Activated CD4-positive, alpha-beta memory T cell treated with anti-CD3 and anti-CD28 coated beads, Interleukin-2, amount 10 ng/mL, durations not matched to agents 7 days and 5 days (primary cell): Measurements from ENCODE around the gene NLRX1. TPM values are rescaled to one million over a fixed set of nuclear protein-coding genes. Genes with fewer than 3 reads are reported as not detected.

Source experiments
- CTCF ChIA-PET: fragments of 350-600 bp; sonication (Branson Sonifier 250); formaldehyde crosslinking; loops from one replicate; lab custom pipeline; 2021; ENCODE audit warnings: antibody characterized with exemption, inconsistent platforms; lab: Charles Lee
- POLR2A ChIA-PET: fragments of 350-600 bp; sonication (Branson Sonifier 250); formaldehyde crosslinking; loops from one replicate; lab custom pipeline; 2021; ENCODE audit warnings: antibody characterized with exemption; lab: Charles Lee
- DNase-seq: peaks from one replicate; pipeline ENCODE4 v3.0.0-alpha.2; 2020
- H3K27ac Mint-ChIP-seq: one replicate; pipeline ENCODE4 v1.8.0; 2021; ENCODE audit warnings: mild to moderate bottlenecking, mixed read lengths
- H3K27me3 Mint-ChIP-seq: one replicate; pipeline ENCODE4 v1.8.0; 2021; ENCODE audit warnings: mixed read lengths
- H3K36me3 Mint-ChIP-seq: one replicate; pipeline ENCODE4 v1.8.0; 2021; ENCODE audit warnings: low read depth, mixed read lengths
- H3K4me1 Mint-ChIP-seq: one replicate; pipeline ENCODE4 v1.8.0; 2021; ENCODE audit warnings: mixed read lengths
- H3K4me3 Mint-ChIP-seq: one replicate; pipeline ENCODE4 v1.8.0; 2021; ENCODE audit warnings: mild to moderate bottlenecking, mixed read lengths
- H3K9me3 Mint-ChIP-seq: one replicate; pipeline ENCODE4 v1.8.0; 2021; ENCODE audit warnings: mixed read lengths
- total RNA-seq, 2 experiments: library from RNA; stranded (reverse); gene quantifications; one replicate each; pipeline ENCODE4 v1.2.3, GENCODE V29; 2021

NLRX1 gene
- total RNA-seq, 2 experiments from 2014 or later: 19.2 to 21.9 TPM

GRCh38 chr11:119205080-119205479 lies 36.6 kb downstream of the NLRX1 start:
- ChIA-PET CTCF (interaction anchor here (1.2 to 6.0 kb wide), 19 partner anchors 8 to 270 kb away, joined by 3 to 74 read pairs (median 9); partner anchors contain the start of genes HINFP and HMBS), POLR2A (interaction anchor here (0.7 to 4.3 kb wide), 11 partner anchors 9 to 137 kb away, joined by 3 to 41 read pairs (median 5); partner anchors contain the start of genes NLRX1 and VPS11)
- Mint-ChIP-seq H3K4me3 (peak overlapping the region; percentile 94), H3K36me3 (peaks cover 7% of the 10 kb centered on the region), H3K27ac (no peak overlapping the region), H3K9me3 (no peaks in the 10 kb centered on the region), H3K4me1 (peaks cover 33% of the 10 kb centered on the region), H3K27me3 (no peaks in the 10 kb centered on the region)
- no peak for DNase-seq

- no peaks in the 10 kb centered on the region for H3K27me3 Mint-ChIP-seq
Measured at GRCh38 chr11:119205574-119206510, 37.3 kb downstream of the NLRX1 start, which contains the start of gene CBL. Gene CBL (plus strand): TSS chr11:119206339. CDS start chr11:119206418, 79 bp downstream.

DNA sequence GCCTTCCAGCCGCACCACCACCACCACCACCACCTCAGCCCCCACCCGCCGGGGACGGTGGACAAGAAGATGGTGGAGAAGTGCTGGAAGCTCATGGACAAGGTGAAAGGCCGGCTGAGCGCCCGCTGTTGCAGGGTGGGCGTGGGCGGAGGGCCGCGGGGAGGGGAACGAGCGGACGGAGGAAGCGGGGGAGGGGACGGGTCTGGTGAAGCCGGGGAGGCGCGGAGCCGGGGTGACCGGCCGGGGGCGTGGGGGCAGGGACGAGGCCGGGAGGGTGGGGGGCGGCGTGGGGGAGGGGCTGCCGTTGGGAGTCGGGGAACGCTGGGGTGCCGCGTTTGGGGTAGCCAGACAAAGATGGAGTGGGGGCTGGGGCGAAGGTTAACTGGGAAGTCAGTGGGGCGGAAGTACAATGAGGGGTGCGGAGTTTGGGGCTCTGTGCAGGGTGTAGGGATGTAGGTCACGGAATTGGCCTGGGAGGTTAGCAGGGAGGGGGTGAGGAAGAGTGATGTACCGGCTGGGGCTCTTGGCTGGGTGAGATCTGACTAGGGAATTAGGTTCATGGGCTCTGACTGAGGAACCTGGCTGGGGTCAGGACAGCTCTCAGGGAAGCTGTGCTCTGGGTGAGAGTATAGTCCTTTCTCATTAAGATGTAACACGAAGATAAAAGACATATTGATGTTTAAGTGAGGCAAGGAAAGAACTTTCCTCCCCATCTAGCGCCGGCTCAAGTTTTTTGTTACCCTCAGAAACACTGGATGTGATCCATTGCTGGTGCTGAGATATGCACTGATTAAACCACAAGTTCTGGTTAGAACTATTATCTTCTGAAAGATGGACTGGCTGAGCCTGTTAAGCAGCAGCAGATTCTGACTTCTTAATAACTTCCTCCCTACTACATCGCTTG lies 38.2 kb downstream of the NLRX1 start:
- Mint-ChIP-seq H3K4me1 (peaks cover 34% of the 10 kb centered on the region), H3K36me3 (peaks cover 7% of the 10 kb centered on the region), H3K27me3 (no peaks in the 10 kb centered on the region), H3K27ac (peak overlapping the region; percentile 79), H3K4me3 (peak overlapping the region; percentile 94), H3K9me3 (no peaks in the 10 kb centered on the region)
- DNase-seq: peak; percentile 61
- ChIA-PET POLR2A (interaction anchor here (0.6 to 4.3 kb wide), 35 partner anchors 20 to 702 kb away, joined by 3 to 41 read pairs (median 4); partner anchors contain the start of genes C2CD2L, CENATAC, DDX6 and DPAGT1), CTCF (interaction anchor here (0.5 to 6.0 kb wide), 36 partner anchors 9 to 988 kb away, joined by 3 to 74 read pairs (median 6); partner anchors contain the start of genes HMBS, NLRX1 and VPS11)

More at GRCh38 chr11:119205574-119206510, 37.3 kb downstream of the NLRX1 start, which contains the start of gene CBL:
- ChIA-PET CTCF (interaction anchor here (0.5 to 6.0 kb wide), 38 partner anchors 9 to 987 kb away, joined by 3 to 74 read pairs (median 6); partner anchors contain the start of genes HINFP, HMBS, NLRX1 and VPS11), POLR2A (interaction anchor here (0.6 to 4.3 kb wide), 37 partner anchors 10 to 701 kb away, joined by 3 to 41 read pairs (median 4); partner anchors contain the start of genes C2CD2L, CENATAC, DDX6 and DPAGT1)
- H3K4me1 Mint-ChIP-seq: peaks cover 34% of the 10 kb centered on the region
- peaks cover 7% of the 10 kb centered on the region for H3K36me3 Mint-ChIP-seq
- DNase-seq: peak; percentile 97
- peak within 1 kb of the TSS; percentile 94 for H3K4me3 Mint-ChIP-seq
- no peaks in the 10 kb centered on the region for H3K9me3 Mint-ChIP-seq
- H3K27ac Mint-ChIP-seq: peak within 1 kb of the TSS; percentile 79

- ChIA-PET CTCF (interaction anchor here (2.4 to 6.0 kb wide), 7 partner anchors 11 to 149 kb away, joined by 9 to 74 read pairs (median 29); no protein-coding TSS in a partner anchor), POLR2A (interaction anchor here (0.7 to 4.3 kb wide), 15 partner anchors 21 to 296 kb away, joined by 3 to 41 read pairs (median 6); partner anchors contain the start of genes HMBS, HYOU1, RPS25 and TRAPPC4)
- peak overlapping the region; percentile 94 for H3K4me3 Mint-ChIP-seq
- peaks cover 7% of the 10 kb centered on the region for H3K36me3 Mint-ChIP-seq
- no peak for DNase-seq
- H3K27me3 Mint-ChIP-seq: no peaks in the 10 kb centered on the region
- peak overlapping the region; percentile 79 for H3K27ac Mint-ChIP-seq
- no peaks in the 10 kb centered on the region for H3K9me3 Mint-ChIP-seq
- peaks cover 34% of the 10 kb centered on the region for H3K4me1 Mint-ChIP-seq
Measured at GRCh38 chr11:119207415-119207960, 39.0 kb downstream of the NLRX1 start.

DNA sequence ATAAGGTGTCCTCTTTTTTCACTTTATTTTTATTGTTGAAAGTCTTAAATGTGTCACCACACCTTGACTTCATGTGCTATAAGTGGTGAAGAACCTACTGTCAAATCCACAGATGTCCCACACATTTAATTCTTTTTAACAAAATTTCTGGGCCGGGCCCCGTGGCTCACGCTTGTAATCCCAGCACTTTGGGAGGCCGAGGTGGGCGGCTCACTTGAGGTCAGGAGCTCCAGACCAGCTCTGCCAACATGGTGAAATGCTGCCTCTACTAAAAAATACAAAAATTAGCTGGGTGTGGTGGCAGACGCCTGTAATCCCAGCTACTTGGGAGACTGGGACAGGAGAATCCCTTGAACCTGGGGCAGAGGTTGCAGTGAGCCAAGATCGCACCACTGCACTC lies 40.7 kb downstream of the NLRX1 start:
- peaks cover 9% of the 10 kb centered on the region for H3K36me3 Mint-ChIP-seq
- no peak overlapping the region for H3K4me3 Mint-ChIP-seq
- DNase-seq: no peak
- POLR2A ChIA-PET: no interaction called here
- CTCF ChIA-PET: interaction anchor here (1.4 kb wide), 1 partner anchor 13 kb away, joined by 5 read pairs; no protein-coding TSS in a partner anchor
- no peak overlapping the region for H3K27ac Mint-ChIP-seq
- no peaks in the 10 kb centered on the region for H3K9me3 Mint-ChIP-seq
- H3K27me3 Mint-ChIP-seq: no peaks in the 10 kb centered on the region
- H3K4me1 Mint-ChIP-seq: peaks cover 37% of the 10 kb centered on the region

DNA sequence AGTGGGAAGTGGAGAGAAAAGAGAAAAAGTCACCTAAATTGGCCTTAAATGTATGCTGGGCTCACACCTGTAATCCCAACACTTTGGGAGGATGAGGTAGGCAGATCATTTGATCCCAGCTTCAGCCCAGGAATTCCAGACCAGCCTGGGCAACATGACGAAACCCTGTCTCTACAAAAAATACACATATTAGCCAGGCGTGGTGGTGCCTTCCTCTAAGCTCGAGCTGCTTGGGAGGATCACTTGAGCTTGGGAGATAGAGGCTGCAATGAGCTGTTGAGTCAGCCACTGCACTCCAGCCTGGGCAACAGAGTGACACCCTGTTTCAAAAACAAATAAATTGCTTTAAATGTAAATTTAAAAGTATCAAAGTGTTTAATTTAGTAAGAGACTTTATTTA lies 41.5 kb downstream of the NLRX1 start:
- Mint-ChIP-seq H3K27ac (no peak overlapping the region), H3K27me3 (no peaks in the 10 kb centered on the region), H3K4me1 (peaks cover 37% of the 10 kb centered on the region), H3K4me3 (no peak overlapping the region), H3K9me3 (no peaks in the 10 kb centered on the region), H3K36me3 (peaks cover 12% of the 10 kb centered on the region)
- no peak for DNase-seq
- CTCF ChIA-PET: interaction anchor here (1.4 to 1.6 kb wide), 2 partner anchors 13 to 113 kb away, joined by 5 read pairs; no protein-coding TSS in a partner anchor
- POLR2A ChIA-PET: interaction anchor here (0.7 to 1.4 kb wide), 2 partner anchors 142 to 183 kb away, joined by 3 read pairs; partner anchors contain the start of gene VPS11

DNA sequence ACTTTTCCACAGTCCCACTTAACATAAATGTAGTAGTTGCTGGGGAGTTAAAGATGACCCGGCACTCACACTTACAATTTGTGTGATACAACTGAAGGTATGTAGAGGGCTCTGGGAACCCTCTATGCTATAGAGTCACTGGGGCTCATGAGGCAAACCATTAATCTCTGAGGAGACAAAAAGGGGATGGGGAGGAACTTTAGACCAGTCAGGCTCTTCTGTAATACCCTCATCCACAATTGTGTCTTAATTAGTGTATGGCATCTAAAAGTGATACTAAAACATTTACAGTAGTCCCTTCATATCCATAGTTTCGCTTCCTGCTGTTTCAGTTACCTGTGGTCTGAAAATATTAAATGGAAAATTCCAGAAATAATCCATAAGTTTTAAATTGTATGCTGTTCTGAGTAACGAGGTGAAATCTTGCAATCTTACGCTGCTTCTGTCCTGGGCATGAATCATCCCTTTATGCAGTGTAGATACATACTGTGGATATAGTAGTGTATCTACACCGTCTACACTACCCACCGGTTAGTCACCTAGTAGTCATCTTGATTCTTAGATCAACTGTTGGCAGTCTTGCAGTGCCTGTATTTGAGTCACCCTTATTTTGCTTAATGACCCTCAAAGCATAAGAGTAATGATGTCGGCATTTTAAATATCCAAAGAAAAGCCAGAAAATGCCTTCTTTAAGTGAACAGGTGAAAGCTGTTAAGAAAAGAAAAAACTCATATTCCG lies 49.8 kb downstream of the NLRX1 start:
- H3K27me3 Mint-ChIP-seq: no peaks in the 10 kb centered on the region
- no peak overlapping the region for H3K4me3 Mint-ChIP-seq
- peaks cover 36% of the 10 kb centered on the region for H3K4me1 Mint-ChIP-seq
- CTCF ChIA-PET: interaction anchor here (0.9 to 1.3 kb wide), 3 partner anchors 13 to 138 kb away, joined by 3 to 6 read pairs (median 3); partner anchors contain the start of gene CBL
- POLR2A ChIA-PET: no interaction called here
- no peak overlapping the region for H3K27ac Mint-ChIP-seq
- peaks cover 9% of the 10 kb centered on the region for H3K36me3 Mint-ChIP-seq
- H3K9me3 Mint-ChIP-seq: no peaks in the 10 kb centered on the region
- DNase-seq: no peak

DNA sequence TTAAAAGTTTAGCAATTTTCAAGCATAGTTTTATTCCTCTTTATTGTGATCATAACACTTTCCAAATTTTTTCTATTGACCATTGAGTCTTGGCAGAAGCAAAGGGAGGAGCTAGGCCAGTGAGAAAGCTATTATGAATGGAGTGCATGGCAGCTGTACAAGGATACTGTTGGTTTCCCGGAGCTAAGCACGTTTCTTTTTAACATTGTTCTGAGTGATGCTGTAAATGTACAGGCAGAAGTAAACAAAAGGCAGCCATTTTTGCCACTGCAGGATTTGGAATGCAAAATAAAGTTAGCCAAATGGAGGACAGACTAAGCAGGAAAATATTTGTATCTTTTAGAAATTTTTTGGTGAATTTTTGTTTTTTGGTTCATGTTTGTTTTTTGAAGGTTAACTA lies 53.8 kb downstream of the NLRX1 start:
- no peaks in the 10 kb centered on the region for H3K9me3 Mint-ChIP-seq
- no peak overlapping the region for H3K4me3 Mint-ChIP-seq
- peaks cover 36% of the 10 kb centered on the region for H3K4me1 Mint-ChIP-seq
- no peak overlapping the region for H3K27ac Mint-ChIP-seq
- no peak for DNase-seq
- CTCF ChIA-PET: interaction anchor here (0.8 to 1.0 kb wide), 2 partner anchors 40 to 100 kb away, joined by 3 read pairs; no protein-coding TSS in a partner anchor
- H3K27me3 Mint-ChIP-seq: no peaks in the 10 kb centered on the region
- POLR2A ChIA-PET: interaction anchor here (1.0 kb wide), 2 partner anchors 11 to 40 kb away, joined by 3 to 5 read pairs; no protein-coding TSS in a partner anchor
- peaks cover 17% of the 10 kb centered on the region for H3K36me3 Mint-ChIP-seq

- Mint-ChIP-seq H3K9me3 (no peaks in the 10 kb centered on the region), H3K27ac (no peak overlapping the region), H3K4me3 (no peak overlapping the region), H3K36me3 (peaks cover 17% of the 10 kb centered on the region), H3K27me3 (no peaks in the 10 kb centered on the region), H3K4me1 (peaks cover 34% of the 10 kb centered on the region)
- POLR2A ChIA-PET: interaction anchor here (1.0 kb wide), 1 partner anchor 11 kb away, joined by 5 read pairs; no protein-coding TSS in a partner anchor
- CTCF ChIA-PET: no interaction called here
- no peak for DNase-seq
Measured at GRCh38 chr11:119222891-119223290, 54.4 kb downstream of the NLRX1 start.

DNA sequence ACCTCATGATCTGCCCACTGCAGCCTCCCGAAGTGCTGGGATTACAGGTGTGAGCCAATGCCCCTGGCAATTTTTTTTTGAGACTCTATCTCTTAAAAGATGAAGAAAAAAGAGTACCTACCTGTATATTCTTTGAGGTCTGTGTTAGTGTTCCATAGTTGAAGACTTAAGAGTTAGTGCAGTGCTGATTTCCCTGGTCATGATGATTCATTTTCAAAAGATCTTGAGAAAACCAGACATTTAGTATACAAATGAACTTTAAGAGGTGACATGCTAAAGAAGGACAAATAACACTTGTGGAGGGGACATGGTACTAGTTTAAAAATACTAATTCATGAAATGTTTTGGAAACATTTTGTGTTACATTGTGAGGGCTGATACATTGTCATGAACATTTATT lies 55.3 kb downstream of the NLRX1 start:
- POLR2A ChIA-PET: no interaction called here
- Mint-ChIP-seq H3K27ac (no peak overlapping the region), H3K9me3 (no peaks in the 10 kb centered on the region), H3K27me3 (no peaks in the 10 kb centered on the region), H3K4me1 (peaks cover 35% of the 10 kb centered on the region), H3K4me3 (no peak overlapping the region), H3K36me3 (peaks cover 18% of the 10 kb centered on the region)
- DNase-seq: no peak
- CTCF ChIA-PET: no interaction called here
